ENCODE data around the gene STX1B.

STX1B gene

DNA sequence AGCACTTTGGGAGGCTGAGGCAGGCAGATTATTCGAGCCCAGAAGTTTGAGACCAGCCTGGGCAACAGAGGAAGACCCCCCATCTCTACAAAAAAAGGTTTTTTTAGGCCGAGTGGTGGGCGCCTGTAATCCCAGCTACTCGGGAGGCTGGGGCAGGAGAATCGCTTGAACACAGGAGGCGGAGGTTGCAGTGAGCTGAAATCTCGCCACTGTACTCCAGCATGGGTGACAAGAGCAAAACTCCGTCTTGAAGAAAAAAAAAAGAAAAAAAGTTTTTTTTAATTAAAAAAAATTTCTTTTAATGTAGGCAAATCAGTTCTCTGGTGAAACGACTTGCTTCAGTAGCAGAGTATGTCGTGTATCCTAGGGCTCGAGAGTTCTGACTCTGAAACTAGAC is 14.5 kb downstream of the STX1B start:
- no peak for TF ChIP-seq ZNF274 (IDR thresholded peaks at IDR 0.05; ENCODE audit: low read depth, low read length)
- no peak overlapping the region for H3K4me3 ChIP-seq (ENCODE audit: low read length)

DNA sequence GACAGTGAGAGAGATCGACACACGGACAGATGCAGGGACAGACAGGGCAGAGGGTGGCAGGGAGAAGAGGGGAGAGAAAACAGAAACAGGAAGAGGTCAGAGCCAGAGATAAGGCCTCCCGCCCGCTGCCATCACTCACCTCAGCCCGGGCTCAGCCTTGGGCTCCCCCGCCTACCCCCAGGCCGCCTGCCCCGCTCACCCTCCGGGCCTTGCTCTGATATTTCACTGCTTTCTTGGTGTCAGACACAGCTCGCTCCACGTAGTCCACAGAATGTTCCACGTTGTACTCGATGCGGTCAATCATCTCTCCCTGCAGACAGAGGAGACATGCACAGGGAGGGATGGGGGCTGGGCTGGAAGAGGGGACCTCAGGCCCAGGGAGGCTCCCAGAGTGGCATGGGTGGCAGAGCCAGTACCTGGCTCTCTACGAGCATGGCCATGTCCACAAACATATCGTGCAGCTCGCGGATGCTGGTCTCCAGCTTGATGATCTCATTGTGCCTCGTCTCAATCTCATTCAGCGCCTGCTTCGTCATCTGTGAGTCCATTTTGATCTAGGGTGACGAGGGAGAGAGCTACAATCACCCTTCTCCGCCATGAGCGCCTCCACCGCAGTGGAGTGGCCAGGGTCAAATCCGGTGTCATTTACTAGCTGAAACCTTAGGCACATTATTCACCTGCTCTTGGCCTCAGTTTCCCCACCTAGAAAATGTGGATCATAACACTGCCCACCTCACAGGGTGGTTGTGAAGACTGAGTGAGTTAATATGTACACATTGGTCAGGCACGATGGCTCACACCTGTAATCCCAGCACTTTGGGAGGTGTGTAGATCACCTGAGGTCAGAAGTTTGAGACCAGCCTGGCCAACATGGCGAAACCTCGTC is 17.3 kb downstream of the STX1B start:
- TF ChIP-seq ZNF274 (IDR thresholded peaks at IDR 0.05; ENCODE audit: low read depth, low read length) = no peak
- H3K4me3 ChIP-seq (ENCODE audit: low read length) = no peak overlapping the region

DNA sequence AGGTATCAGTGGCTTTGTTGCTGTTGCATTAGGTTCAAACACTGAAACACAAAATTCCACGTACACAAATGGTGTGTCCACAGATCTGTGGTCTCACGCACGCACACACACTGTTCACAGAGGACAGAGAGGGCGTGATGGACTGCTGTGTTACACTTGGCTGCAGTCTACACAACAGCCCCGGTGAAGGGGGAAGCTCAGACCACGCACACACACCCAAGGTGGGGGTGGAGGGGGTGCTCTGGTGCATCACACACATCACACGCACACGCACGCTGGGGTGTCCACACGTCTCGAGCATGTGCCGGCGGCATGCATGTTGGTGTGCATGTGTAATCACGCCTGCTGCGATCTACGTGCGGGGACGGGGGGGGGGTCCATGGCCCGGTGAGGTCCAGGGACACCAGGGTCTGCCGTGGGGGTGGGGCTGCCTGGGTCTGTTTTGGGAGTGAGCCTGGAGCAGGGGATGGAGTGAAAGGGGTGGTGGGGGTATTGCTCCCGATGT is 18.1 kb downstream of the STX1B start:
- TF ChIP-seq ZNF274 (IDR thresholded peaks at IDR 0.05; ENCODE audit: low read depth, low read length) = no peak
- H3K4me3 ChIP-seq (ENCODE audit: low read length) = no peak overlapping the region

DNA sequence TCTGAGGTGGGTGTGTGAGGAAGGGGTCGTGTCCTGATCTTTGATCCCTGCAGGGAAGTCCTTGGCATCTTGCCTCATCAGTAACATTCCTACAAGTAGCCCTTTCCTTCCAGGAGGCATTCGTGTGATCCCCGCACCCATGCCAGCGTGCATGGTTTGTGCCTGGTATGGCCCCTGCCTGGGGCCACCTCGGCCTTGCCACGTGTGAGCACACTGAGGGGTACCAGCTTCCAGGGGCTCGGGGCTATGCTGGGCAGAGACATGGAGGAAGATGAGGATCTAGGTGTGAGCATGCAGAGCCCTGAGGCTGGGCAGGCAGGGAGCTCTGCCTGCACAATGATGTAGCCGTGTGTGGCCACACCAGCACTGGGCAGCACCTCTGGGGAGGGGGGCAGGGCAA is 19.4 kb downstream of the STX1B start:
- no peak for TF ChIP-seq ZNF274 (IDR thresholded peaks at IDR 0.05; ENCODE audit: low read depth, low read length)
- no peak overlapping the region for H3K4me3 ChIP-seq (ENCODE audit: low read length)

DNA sequence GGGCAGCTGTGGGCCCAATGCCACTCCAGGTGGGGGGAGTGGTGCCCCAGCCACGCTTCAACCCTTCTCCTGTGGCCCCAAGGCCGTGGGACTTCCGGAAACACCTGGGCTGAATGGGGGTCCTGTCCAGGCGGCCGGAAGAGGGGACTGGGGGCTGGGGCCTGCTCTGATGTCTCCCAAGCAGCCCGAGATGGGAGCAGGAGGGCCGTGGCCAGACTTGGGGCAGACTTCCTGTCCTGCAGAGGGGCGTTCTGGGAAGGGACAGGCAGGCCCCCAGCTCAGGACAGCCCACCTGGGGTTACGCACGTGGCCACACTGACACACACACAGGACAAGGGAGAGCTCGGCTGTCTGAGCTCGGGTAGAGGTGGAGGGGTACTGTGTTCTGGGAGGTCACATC is 20.3 kb downstream of the STX1B start:
- no peak overlapping the region for H3K4me3 ChIP-seq (ENCODE audit: low read length)
- TF ChIP-seq ZNF274 (IDR thresholded peaks at IDR 0.05; ENCODE audit: low read depth, low read length) = no peak

DNA sequence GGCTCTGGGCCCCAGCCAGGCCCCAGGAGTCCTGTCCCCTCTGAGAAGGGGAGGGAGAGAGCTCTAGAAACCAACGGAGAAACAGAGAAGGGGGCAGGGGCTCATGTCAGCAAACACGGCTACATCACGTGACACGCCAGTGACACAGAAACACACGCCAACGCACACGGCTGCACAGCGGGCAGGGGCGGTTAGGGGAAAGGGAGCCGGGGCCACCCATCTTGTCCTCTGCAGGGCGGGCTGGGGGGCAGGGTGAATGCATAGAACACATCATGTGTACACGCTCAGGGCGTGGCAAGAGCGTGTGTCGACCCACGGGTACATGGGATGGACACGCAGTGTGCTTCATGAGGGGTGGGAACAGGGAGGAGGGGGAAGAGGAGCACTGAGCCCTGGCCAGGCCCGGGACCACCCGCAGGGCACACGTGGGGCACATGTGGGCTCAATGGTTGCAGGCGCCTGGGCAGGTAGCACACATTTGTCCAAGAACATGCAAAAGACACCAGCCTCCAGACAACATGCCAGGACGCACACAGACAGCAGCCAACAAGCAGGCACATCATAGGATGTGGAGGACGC is 20.9 kb downstream of the STX1B start:
- no peak for TF ChIP-seq ZNF274 (IDR thresholded peaks at IDR 0.05; ENCODE audit: low read depth, low read length)
- no peak overlapping the region for H3K4me3 ChIP-seq (ENCODE audit: low read length)

DNA sequence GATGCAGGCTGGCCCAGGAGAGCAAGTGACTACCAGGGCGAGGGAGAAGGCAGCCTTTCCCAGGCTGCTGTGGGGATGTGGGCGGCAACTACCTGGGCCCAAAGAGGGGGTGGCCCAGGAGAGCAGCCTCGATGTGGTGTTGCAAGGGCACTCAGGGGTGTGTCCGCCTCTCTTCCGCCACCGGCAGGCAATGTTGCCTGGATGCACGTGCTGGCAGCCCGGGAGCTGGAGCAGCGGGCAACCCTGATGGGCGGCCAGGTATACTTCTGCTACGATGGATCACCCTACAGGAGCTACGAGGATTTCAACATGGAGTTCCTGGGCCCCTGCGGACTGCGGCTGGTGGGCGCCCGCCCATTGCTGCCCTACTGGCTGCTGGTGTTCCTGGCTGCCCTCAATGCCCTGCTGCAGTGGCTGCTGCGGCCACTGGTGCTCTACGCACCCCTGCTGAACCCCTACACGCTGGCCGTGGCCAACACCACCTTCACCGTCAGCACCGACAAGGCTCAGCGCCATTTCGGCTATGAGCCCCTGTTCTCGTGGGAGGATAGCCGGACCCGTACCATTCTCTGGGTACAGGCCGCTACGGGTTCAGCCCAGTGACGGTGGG is 22.8 kb downstream of the STX1B start:
- H3K4me3 ChIP-seq (ENCODE audit: low read length) = no peak overlapping the region
- TF ChIP-seq ZNF274 (IDR thresholded peaks at IDR 0.05; ENCODE audit: low read depth, low read length) = no peak

DNA sequence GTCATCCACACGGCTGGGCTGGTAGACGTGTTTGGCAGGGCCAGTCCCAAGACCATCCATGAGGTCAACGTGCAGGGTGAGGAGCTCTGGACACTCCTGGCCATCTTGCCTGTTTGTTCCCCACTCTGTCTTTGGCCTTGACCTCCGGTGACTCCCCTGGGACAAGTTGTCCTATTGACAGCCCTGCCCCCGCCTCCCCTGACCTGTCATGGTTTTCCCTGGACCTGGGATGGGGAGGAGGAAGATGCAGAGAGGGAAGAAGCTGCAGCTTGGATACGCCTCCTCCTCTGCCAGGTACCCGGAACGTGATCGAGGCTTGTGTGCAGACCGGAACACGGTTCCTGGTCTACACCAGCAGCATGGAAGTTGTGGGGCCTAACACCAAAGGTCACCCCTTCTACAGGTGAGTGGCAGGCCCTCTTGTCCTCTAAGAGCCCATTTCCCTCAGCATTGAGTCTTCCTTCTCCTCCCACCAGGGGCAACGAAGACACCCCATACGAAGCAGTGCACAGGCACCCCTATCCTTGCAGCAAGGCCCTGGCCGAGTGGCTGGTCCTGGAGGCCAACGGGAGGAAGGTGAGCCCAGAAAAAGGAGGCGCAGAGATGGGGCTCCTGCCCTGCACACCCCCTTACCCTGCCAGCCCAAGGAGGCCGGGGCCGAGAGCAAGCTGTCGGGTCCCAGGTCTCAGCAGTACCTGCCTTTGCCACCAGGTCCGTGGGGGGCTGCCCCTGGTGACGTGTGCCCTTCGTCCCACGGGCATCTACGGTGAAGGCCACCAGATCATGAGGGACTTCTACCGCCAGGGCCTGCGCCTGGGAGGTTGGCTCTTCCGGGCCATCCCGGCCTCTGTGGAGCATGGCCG is 24.1 kb downstream of the STX1B start:
- H3K4me3 ChIP-seq (ENCODE audit: low read length) = no peak overlapping the region
- no peak for TF ChIP-seq ZNF274 (IDR thresholded peaks at IDR 0.05; ENCODE audit: low read depth, low read length)

DNA sequence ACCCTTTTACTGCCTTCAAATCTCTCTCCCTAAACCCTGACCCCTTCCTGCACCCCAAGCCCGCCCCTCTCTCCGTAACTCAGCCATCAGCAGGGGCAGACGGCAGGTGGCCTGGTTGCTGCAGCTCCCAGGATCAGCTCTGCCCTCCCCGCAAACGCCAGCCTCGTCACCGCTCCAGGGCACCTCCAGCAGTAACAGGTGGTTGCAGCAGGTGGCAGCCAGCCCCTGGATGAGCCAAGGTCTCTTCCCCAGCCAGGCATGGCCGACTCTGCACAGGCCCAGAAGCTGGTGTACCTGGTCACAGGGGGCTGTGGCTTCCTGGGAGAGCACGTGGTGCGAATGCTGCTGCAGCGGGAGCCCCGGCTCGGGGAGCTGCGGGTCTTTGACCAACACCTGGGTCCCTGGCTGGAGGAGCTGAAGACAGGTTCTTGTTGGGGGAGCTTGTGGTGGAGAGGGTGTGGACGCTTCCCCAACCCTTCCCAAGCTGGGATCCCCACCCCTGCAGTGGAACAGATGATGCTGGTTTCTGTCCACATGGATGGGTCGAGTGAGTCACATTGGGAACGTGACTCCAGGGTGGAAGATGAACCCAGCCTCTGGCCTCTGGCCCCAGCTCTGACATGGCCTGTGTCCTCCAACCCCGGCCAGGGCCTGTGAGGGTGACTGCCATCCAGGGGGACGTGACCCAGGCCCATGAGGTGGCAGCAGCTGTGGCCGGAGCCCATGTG is 24.9 kb downstream of the STX1B start:
- no peak for TF ChIP-seq ZNF274 (IDR thresholded peaks at IDR 0.05; ENCODE audit: low read depth, low read length)
- no peak overlapping the region for H3K4me3 ChIP-seq (ENCODE audit: low read length)

DNA sequence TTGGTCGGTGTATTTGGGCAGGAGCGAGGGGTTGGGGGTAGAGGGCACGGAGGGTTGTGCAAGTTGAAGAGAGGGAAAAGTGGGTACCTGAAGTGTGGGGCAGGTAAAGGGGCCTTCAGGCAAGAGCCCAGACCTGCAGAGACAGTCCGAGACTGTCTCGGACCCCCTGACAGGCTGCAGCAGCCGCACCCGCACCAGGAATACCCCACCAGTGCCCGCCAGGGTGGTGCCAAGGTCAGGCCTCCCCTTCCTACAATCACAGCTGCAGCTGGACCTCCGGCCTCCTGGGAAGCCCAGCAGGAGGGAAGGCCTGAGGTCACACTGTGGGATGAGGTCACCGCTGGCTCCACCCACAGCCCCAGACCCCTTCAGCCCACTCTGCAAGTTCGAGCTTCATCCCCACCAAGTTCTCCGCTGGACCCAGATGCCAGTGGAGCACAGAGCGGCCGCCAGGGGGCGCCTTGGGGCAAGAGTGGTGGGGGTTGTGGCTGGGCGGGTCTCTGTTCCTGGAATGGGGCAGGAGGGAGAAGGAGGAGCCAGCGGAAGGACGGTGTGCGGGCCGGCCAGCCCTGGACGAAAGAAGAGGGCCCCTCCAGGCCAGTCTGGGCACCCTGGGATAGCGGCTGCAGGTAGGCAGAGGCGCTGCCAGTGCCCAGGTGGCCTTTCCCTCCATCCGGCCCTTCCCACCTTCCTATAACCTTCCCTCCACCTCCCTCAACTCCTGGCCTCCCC is 25.6 kb downstream of the STX1B start, which contains the start of gene HSD3B7:
HSD3B7 (plus strand) TSS at position 539 of the 732 bp plus-strand sequence. CDS start 452 bp downstream, outside the sequence.
- no peak for TF ChIP-seq ZNF274 (IDR thresholded peaks at IDR 0.05; ENCODE audit: low read depth, low read length)
- H3K4me3 ChIP-seq (ENCODE audit: low read length) = no peak within 1 kb of the TSS

DNA sequence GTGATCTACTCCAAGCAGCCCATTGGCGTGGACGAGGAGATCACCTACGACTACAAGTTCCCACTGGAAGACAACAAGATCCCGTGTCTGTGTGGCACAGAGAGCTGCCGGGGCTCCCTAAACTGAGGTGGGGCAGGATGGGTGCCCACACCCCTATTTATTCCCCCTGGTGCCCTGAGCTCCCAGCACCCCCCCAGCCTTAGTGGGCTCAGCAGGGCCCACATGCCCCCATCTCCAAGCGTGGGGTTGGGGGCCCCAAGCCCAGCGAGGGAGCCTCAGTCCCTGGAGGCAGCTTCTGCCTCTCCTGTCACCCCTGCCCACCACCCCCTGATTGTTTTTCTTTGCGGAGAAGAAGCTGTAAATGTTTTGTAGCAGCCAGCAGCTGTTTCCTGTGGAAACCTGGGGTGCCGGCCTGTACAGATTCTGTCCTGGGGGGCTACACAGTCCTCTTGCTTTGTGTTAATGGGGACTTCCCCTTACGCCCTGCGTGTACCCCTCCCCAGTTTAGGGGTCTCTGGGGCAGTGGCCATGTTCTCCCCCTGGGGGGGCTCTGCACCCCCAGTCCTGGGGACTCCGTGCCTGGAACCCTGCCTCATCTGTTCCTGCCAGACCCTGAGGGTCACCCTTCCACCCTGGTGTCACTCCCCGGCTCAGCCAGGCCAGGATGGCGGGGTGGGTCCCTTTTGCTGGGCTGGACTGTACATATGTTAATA is 26.4 kb downstream of the STX1B start:
- no peak overlapping the region for H3K4me3 ChIP-seq (ENCODE audit: low read length)
- TF ChIP-seq ZNF274 (IDR thresholded peaks at IDR 0.05; ENCODE audit: low read depth, low read length) = no peak

DNA sequence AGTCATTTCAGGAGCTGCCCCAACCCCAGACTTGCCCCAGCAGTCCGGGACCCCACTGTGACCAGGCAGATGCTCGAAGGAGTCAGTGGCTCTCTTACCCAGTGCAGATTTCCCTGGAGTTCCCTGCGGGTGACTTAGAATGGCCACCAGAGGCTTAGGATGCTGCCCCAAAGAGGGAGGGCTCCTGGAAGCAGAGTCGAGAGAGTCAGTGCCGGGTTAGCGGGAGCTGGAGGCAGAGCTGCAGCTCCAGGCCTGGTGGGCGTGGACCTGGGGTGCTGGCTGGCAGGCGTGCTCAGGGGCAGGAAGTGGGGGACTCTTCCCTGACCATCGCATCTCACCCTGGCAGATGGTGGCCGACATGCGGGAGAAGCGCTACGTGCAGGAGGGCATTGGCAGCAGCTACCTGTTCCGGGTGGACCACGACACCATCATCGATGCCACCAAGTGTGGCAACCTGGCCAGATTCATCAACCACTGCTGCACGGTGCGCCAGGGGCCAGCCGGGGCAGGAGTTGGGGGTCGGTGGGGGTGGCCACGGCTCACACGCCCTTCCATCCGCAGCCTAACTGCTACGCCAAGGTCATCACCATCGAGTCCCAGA is 27.0 kb downstream of the STX1B start:
- TF ChIP-seq ZNF274 (IDR thresholded peaks at IDR 0.05; ENCODE audit: low read depth, low read length) = no peak
- H3K4me3 ChIP-seq (ENCODE audit: low read length) = no peak overlapping the region

Measured in GM08714 (cell line).